ENCODE results near the gene BSG. TPM values are rescaled to one million over a fixed set of nuclear protein-coding genes. Genes with fewer than 3 reads are reported as not detected.

The BSG gene
- total and polyA plus RNA-seq, 2 experiments from 2014 or later = 957 to 973 TPM

GRCh38 chr19:629961-630714, 57.7 kb downstream of the BSG start:
- no peaks in the 10 kb centered on the region for H3K9me3 Mint-ChIP-seq
- H3K36me3 Mint-ChIP-seq (ENCODE audit: low read depth) = peaks cover 51% of the 10 kb centered on the region
- Histone ChIP-seq H3K36me3 (ENCODE audit: insufficient read depth) (peaks cover 6% of the 10 kb centered on the region; the same call in 1 of the 2 replicates), H4K20me1 (replicated peaks; ENCODE audit: insufficient read depth) (peaks cover 5% of the 10 kb centered on the region), H3K4me3 (no peak overlapping the region), H3K27me3 (ENCODE audit: insufficient read depth) (no peaks in the 10 kb centered on the region), H3K4me1 (ENCODE audit: insufficient read depth) (peaks cover 3% of the 10 kb centered on the region; the same call in 1 of the 2 replicates), H3K9me2 (ENCODE audit: insufficient read depth) (no peaks in the 10 kb centered on the region), H3K79me2 (replicated peaks; ENCODE audit: insufficient read depth) (peaks cover 40% of the 10 kb centered on the region), H3F3A (replicated peaks; ENCODE audit: low read depth) (0 out of 2 replicates have a peak, but pooled peaks cover 5% of the 10 kb centered on the region), H3K27ac (ENCODE audit: low read depth) (no peak overlapping the region), H3K4me2 (no peak overlapping the region), H2AFZ (no peak overlapping the region)
- no peak for TF ChIP-seq JUNB (IDR thresholded peaks at IDR 0.05; ENCODE audit: unreplicated experiment)
- no peak for TF ChIP-seq ZNF331 (CRISPR knock-in tag; IDR thresholded peaks at IDR 0.05; ENCODE audit: low read depth)
- no peak for TF ChIP-seq CREB1 (CRISPR knock-in tag; IDR thresholded peaks at IDR 0.05; ENCODE audit: low read depth)
- no peak for TF ChIP-seq STAT1 (IDR thresholded peaks at IDR 0.05; ENCODE audit: unreplicated experiment)
- TF ChIP-seq EZH2phosphoT487 (IDR thresholded peaks at IDR 0.05; ENCODE audit: unreplicated experiment) = no peak
- TF ChIP-seq ZNF114 (CRISPR knock-in tag; IDR thresholded peaks at IDR 0.05) = no peak
- TF ChIP-seq, protein P1, sequence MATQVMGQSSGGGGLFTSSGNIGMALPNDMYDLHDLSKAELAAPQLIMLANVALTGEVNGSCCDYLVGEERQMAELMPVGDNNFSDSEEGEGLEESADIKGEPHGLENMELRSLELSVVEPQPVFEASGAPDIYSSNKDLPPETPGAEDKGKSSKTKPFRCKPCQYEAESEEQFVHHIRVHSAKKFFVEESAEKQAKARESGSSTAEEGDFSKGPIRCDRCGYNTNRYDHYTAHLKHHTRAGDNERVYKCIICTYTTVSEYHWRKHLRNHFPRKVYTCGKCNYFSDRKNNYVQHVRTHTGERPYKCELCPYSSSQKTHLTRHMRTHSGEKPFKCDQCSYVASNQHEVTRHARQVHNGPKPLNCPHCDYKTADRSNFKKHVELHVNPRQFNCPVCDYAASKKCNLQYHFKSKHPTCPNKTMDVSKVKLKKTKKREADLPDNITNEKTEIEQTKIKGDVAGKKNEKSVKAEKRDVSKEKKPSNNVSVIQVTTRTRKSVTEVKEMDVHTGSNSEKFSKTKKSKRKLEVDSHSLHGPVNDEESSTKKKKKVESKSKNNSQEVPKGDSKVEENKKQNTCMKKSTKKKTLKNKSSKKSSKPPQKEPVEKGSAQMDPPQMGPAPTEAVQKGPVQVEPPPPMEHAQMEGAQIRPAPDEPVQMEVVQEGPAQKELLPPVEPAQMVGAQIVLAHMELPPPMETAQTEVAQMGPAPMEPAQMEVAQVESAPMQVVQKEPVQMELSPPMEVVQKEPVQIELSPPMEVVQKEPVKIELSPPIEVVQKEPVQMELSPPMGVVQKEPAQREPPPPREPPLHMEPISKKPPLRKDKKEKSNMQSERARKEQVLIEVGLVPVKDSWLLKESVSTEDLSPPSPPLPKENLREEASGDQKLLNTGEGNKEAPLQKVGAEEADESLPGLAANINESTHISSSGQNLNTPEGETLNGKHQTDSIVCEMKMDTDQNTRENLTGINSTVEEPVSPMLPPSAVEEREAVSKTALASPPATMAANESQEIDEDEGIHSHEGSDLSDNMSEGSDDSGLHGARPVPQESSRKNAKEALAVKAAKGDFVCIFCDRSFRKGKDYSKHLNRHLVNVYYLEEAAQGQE (IDR thresholded peaks at IDR 0.05; ENCODE audit: unreplicated experiment) = no peak
- no peak for TF ChIP-seq ETS1 (IDR thresholded peaks at IDR 0.05)
- TF ChIP-seq, protein P2, sequence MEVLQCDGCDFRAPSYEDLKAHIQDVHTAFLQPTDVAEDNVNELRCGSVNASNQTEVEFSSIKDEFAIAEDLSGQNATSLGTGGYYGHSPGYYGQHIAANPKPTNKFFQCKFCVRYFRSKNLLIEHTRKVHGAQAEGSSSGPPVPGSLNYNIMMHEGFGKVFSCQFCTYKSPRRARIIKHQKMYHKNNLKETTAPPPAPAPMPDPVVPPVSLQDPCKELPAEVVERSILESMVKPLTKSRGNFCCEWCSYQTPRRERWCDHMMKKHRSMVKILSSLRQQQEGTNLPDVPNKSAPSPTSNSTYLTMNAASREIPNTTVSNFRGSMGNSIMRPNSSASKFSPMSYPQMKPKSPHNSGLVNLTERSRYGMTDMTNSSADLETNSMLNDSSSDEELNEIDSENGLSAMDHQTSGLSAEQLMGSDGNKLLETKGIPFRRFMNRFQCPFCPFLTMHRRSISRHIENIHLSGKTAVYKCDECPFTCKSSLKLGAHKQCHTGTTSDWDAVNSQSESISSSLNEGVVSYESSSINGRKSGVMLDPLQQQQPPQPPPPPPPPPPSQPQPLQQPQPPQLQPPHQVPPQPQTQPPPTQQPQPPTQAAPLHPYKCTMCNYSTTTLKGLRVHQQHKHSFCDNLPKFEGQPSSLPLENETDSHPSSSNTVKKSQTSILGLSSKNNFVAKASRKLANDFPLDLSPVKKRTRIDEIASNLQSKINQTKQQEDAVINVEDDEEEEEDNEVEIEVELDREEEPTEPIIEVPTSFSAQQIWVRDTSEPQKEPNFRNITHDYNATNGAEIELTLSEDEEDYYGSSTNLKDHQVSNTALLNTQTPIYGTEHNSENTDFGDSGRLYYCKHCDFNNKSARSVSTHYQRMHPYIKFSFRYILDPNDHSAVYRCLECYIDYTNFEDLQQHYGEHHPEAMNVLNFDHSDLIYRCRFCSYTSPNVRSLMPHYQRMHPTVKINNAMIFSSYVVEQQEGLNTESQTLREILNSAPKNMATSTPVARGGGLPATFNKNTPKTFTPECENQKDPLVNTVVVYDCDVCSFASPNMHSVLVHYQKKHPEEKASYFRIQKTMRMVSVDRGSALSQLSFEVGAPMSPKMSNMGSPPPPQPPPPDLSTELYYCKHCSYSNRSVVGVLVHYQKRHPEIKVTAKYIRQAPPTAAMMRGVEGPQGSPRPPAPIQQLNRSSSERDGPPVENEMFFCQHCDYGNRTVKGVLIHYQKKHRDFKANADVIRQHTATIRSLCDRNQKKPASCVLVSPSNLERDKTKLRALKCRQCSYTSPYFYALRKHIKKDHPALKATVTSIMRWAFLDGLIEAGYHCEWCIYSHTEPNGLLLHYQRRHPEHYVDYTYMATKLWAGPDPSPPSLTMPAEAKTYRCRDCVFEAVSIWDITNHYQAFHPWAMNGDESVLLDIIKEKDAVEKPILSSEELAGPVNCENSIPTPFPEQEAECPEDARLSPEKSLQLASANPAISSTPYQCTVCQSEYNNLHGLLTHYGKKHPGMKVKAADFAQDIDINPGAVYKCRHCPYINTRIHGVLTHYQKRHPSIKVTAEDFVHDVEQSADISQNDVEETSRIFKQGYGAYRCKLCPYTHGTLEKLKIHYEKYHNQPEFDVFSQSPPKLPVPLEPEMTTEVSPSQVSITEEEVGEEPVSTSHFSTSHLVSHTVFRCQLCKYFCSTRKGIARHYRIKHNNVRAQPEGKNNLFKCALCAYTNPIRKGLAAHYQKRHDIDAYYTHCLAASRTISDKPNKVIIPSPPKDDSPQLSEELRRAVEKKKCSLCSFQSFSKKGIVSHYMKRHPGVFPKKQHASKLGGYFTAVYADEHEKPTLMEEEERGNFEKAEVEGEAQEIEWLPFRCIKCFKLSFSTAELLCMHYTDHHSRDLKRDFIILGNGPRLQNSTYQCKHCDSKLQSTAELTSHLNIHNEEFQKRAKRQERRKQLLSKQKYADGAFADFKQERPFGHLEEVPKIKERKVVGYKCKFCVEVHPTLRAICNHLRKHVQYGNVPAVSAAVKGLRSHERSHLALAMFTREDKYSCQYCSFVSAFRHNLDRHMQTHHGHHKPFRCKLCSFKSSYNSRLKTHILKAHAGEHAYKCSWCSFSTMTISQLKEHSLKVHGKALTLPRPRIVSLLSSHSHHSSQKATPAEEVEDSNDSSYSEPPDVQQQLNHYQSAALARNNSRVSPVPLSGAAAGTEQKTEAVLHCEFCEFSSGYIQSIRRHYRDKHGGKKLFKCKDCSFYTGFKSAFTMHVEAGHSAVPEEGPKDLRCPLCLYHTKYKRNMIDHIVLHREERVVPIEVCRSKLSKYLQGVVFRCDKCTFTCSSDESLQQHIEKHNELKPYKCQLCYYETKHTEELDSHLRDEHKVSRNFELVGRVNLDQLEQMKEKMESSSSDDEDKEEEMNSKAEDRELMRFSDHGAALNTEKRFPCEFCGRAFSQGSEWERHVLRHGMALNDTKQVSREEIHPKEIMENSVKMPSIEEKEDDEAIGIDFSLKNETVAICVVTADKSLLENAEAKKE (CRISPR knock-in tag; IDR thresholded peaks at IDR 0.05) = no peak
- no peak for TF ChIP-seq CTCF (conservative IDR thresholded peaks at IDR 0.05; ENCODE audit: low read depth in 2 of 2)
- no peak for TF ChIP-seq EZH2 (IDR thresholded peaks at IDR 0.05; ENCODE audit: low read depth, unreplicated experiment)
- no peak for TF ChIP-seq POLR2AphosphoS5 (IDR thresholded peaks at IDR 0.05; ENCODE audit: low read depth)
- TF ChIP-seq NANOG (IDR thresholded peaks at IDR 0.05; ENCODE audit: borderline replicate concordance) = no peak
- no peak overlapping the region for H3K27ac Mint-ChIP-seq
- peaks cover 17% of the 10 kb centered on the region for H3K27me3 Mint-ChIP-seq (ENCODE audit: insufficient read depth, low read depth, poor library complexity)
- H3K4me3 Mint-ChIP-seq = no peak overlapping the region
- DNase-seq (ENCODE audit: low spot score) = no peak
- peaks cover 10% of the 10 kb centered on the region; the same call in 1 of the 3 replicates for H3K4me1 Mint-ChIP-seq
- ATAC-seq = no peak
